Activated naive CD8-positive, alpha-beta T cell treated with anti-CD3 and anti-CD28 coated beads, Interleukin-2, amount 50 U/mL, for 24 hours (primary cell): Measurements from ENCODE around the gene IFT27.
A peak's percentile ranks its signal among the peaks of the same experiment; 100 is the strongest.
"Not testable (repeated sequence)": the region's sequence is repeated elsewhere in the genome, so short reads cannot be mapped to it uniquely, and the experiment has no call there.

Source experiments
- ATAC-seq: fragments of 150-1000 bp; cut with Tn5 transposase; one replicate; pipeline ENCODE4 v1.10.0; 2021
- DNase-seq: peaks from one replicate; pipeline ENCODE4 v3.0.0; 2021
- H3K27ac Mint-ChIP-seq: one replicate; pipeline ENCODE4 v1.8.0; 2021; ENCODE audit warnings: mild to moderate bottlenecking, mixed read lengths
- H3K27me3 Mint-ChIP-seq: one replicate; pipeline ENCODE4 v1.8.0; 2021; ENCODE audit warnings: mixed read lengths
- H3K36me3 Mint-ChIP-seq: one replicate; pipeline ENCODE4 v1.8.0; 2021; ENCODE audit warnings: low read depth, mixed read lengths
- H3K4me1 Mint-ChIP-seq: one replicate; pipeline ENCODE4 v1.8.0; 2021; ENCODE audit warnings: mixed read lengths
- H3K4me3 Mint-ChIP-seq: one replicate; pipeline ENCODE4 v1.8.0; 2021; ENCODE audit warnings: mild to moderate bottlenecking, moderate library complexity, mixed read lengths
- H3K9me3 Mint-ChIP-seq: one replicate; pipeline ENCODE4 v1.8.0; 2021; ENCODE audit warnings: mixed read lengths

IFT27 gene

DNA sequence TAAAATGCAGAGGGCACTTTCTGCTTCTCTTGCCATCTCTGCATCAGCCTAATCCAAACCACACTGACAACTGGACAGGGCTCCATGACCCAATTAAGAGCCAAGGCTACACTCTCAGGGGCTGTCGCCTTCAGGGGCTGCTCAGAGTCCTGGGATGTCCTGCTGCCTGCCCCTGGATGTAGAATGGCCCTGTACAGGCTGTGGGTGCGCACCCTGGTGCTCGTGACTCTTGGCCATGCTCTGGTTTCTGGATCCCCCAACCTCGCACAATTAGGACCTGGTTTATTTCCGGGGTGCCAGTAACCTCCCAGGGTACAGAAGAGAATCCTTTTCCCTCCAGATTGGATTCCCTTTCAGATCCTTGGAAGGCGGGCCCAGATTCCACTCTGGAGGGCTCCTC is 11.3 kb downstream of the IFT27 start:
- H3K27me3 Mint-ChIP-seq = no peaks in the 10 kb centered on the region
- no peak overlapping the region for H3K27ac Mint-ChIP-seq
- H3K9me3 Mint-ChIP-seq = no peaks in the 10 kb centered on the region
- no peak for ATAC-seq
- H3K36me3 Mint-ChIP-seq = peaks cover 2% of the 10 kb centered on the region
- H3K4me1 Mint-ChIP-seq = no peaks in the 10 kb centered on the region
- no peak overlapping the region for H3K4me3 Mint-ChIP-seq
- DNase-seq = no peak

DNA sequence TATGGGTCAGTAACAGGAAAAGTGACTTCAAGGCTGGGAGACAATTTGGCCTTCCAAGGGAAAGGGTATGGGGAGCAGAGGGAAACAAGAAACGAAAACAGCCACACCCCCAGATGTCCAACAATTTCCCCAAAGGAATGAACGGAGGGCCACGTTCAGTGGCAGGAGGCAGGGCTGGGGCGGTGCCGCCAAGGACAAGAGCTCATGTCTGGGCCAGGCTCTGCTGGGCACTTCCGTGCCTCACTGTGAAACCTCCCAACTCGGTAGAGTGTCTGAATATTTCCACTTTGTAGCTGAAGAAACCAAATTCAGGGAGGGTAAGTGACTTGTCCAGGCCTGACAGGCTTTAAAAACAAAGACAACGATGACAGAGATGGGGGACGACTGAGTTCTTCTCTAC is 11.9 kb downstream of the IFT27 start:
- Mint-ChIP-seq H3K4me3 (no peak overlapping the region), H3K27me3 (no peaks in the 10 kb centered on the region), H3K36me3 (peaks cover 2% of the 10 kb centered on the region), H3K4me1 (no peaks in the 10 kb centered on the region), H3K9me3 (no peaks in the 10 kb centered on the region), H3K27ac (no peak overlapping the region)
- no peak for DNase-seq
- ATAC-seq = no peak

- DNase-seq (no peak), ATAC-seq (no peak)
- no peak overlapping the region for H3K27ac Mint-ChIP-seq
- H3K4me1 Mint-ChIP-seq = no peaks in the 10 kb centered on the region
- H3K9me3 Mint-ChIP-seq = no peaks in the 10 kb centered on the region
- no peaks in the 10 kb centered on the region for H3K27me3 Mint-ChIP-seq
- H3K36me3 Mint-ChIP-seq = peaks cover 2% of the 10 kb centered on the region
- no peak overlapping the region for H3K4me3 Mint-ChIP-seq
These were observed 12.3 kb downstream of the IFT27 start for GRCh38 chr22:36763576-36763975.

DNA sequence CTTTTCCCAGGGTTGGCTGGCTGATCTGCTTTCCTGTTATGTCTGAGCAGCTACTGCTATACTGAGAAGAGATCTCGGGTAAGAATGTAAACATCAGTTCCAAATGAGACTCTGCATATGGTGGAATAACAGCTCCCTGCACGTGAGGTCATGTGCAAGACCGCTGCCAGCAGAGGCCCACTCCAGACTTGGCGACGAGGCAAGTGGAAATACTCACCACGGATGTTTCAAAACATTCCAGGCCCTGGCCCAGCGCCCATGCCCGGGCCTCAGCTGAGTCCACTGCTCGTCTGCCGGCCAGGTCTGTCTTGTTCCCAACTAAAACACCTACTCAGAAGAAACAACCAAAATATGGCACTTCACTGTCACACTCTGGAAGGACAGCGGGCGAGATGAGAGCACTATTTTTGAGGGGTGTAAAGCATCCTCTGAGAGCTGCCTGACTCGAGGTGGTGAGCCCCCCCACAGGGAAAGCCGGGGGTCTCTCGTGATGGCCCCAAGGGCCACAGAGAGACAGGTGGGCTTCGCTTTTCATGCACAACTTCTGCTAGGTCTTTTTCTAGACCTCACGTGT is 13.1 kb downstream of the IFT27 start:
- ATAC-seq (no peak), DNase-seq (no peak)
- no peaks in the 10 kb centered on the region for H3K4me1 Mint-ChIP-seq
- H3K27ac Mint-ChIP-seq = no peak overlapping the region
- no peaks in the 10 kb centered on the region for H3K9me3 Mint-ChIP-seq
- peaks cover 2% of the 10 kb centered on the region for H3K36me3 Mint-ChIP-seq
- no peaks in the 10 kb centered on the region for H3K27me3 Mint-ChIP-seq
- no peak overlapping the region for H3K4me3 Mint-ChIP-seq

GRCh38 chr22:36761553-36762240 is 14.2 kb downstream of the IFT27 start:
- Mint-ChIP-seq H3K4me3 (no peak overlapping the region), H3K27me3 (no peaks in the 10 kb centered on the region), H3K36me3 (peaks cover 2% of the 10 kb centered on the region), H3K9me3 (no peaks in the 10 kb centered on the region), H3K4me1 (no peaks in the 10 kb centered on the region), H3K27ac (no peak overlapping the region)
- DNase-seq (no peak), ATAC-seq (no peak)

- H3K4me3 Mint-ChIP-seq = no peak overlapping the region
- DNase-seq = no peak
- H3K27ac Mint-ChIP-seq = no peak overlapping the region
- ATAC-seq = no peak
- H3K36me3 Mint-ChIP-seq = peaks cover 2% of the 10 kb centered on the region
- no peaks in the 10 kb centered on the region for H3K27me3 Mint-ChIP-seq
- H3K4me1 Mint-ChIP-seq = no peaks in the 10 kb centered on the region
- H3K9me3 Mint-ChIP-seq = no peaks in the 10 kb centered on the region
These were observed 15.1 kb downstream of the IFT27 start for GRCh38 chr22:36760786-36761185.

DNA sequence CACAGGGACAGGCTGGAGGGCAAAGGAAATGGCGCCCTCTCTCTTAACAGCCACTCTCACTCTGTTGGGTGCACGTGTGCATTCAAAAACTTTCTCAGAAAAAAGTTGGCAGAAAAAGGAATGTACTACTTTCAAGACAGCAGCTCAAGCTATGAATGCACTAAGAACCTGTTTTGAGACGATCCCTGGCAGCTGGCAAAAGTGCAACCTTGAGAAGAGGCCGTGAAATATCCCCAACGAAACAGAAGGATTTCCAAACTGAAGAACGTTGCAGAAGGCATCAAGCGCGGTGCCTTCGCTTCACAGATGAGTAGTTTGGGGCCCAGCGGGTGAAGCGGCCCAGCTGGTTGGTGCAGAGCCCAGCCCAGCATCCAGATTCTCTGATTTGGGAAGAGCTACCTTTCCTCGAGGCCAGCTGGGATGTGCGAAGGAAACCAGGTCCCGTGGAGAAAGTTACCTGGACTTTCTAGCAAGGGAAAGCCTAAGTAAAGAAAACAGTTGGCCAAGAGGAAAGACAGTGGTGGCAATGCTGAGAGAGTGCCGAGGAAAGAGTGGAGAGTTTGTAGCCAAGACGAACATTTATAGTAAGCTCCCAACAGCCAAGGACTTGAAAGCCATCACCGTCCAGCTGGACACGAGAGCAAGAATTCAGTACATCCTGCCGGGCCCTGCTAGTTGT is 16.3 kb downstream of the IFT27 start:
- Mint-ChIP-seq H3K9me3 (no peaks in the 10 kb centered on the region), H3K4me1 (no peaks in the 10 kb centered on the region), H3K27me3 (peaks cover 4% of the 10 kb centered on the region), H3K4me3 (no peak overlapping the region), H3K27ac (no peak overlapping the region), H3K36me3 (peaks cover 2% of the 10 kb centered on the region)
- ATAC-seq (no peak), DNase-seq (no peak)

- DNase-seq (no peak), ATAC-seq (no peak)
- H3K36me3 Mint-ChIP-seq = peaks cover 2% of the 10 kb centered on the region
- no peaks in the 10 kb centered on the region for H3K4me1 Mint-ChIP-seq
- H3K27me3 Mint-ChIP-seq = peaks cover 4% of the 10 kb centered on the region
- no peak overlapping the region for H3K27ac Mint-ChIP-seq
- no peaks in the 10 kb centered on the region for H3K9me3 Mint-ChIP-seq
- H3K4me3 Mint-ChIP-seq = no peak overlapping the region
These were observed 17.1 kb downstream of the IFT27 start for GRCh38 chr22:36758792-36759271.

DNA sequence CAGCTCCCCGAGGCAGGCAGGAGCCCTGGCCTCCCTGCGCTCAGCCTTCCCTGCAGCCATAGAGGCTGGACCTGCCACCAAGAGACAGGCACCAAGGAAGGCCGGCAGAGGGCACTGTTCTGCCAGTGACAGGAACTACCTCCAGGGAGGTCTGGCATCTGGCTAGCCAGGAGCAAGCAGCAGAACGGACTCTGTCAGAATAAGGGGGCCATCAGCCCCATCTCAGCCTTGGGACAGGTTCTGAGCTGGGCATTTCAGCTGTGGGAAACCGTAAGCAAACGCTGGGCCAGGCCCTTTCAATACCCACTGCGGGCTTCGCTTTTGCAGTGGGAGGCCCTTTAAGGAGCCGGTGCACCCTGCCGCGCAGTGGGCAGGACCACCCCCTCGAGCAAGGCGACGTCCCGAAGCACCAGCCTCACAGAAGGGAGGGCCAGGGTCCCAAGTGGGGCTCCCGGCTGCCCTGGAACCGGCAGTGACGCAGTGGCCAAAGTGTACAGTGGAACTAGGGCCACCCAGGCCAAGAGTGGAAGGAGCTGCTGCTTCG is 18.2 kb downstream of the IFT27 start:
- peak; percentile 87 for ATAC-seq
- Mint-ChIP-seq H3K9me3 (no peaks in the 10 kb centered on the region), H3K27ac (no peak overlapping the region), H3K27me3 (peaks cover 8% of the 10 kb centered on the region), H3K36me3 (peaks cover 2% of the 10 kb centered on the region), H3K4me1 (no peaks in the 10 kb centered on the region), H3K4me3 (no peak overlapping the region)
- DNase-seq = peak; percentile 83

- ATAC-seq (no peak), DNase-seq (no peak)
- peaks cover 8% of the 10 kb centered on the region for H3K27me3 Mint-ChIP-seq
- no peak overlapping the region for H3K4me3 Mint-ChIP-seq
- H3K36me3 Mint-ChIP-seq = no peaks in the 10 kb centered on the region
- no peak overlapping the region for H3K27ac Mint-ChIP-seq
- no peaks in the 10 kb centered on the region for H3K9me3 Mint-ChIP-seq
- H3K4me1 Mint-ChIP-seq = no peaks in the 10 kb centered on the region
These were observed 18.9 kb downstream of the IFT27 start for GRCh38 chr22:36756746-36757655.

DNA sequence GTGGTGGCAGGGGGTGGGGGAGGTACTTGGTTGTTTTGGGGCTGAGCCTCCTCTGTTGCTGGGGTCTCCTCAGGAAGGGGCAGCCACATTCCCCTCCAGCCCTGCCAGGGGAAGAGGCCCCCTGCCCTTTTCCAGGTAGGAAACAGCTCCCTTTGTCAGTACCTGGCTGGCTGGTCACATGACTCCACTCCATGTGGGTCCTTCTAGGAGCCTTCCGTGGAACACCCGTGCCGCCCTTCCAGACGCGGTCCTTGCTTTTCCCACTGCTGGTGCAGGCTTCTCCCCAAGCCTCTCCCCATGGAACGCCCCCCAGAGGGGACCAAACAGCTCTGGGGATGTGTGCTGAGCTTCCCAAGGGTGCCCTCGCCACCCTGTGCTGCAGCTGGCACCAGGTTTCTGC is 19.9 kb downstream of the IFT27 start:
- ATAC-seq (no peak), DNase-seq (no peak)
- Mint-ChIP-seq H3K4me3 (no peak overlapping the region), H3K9me3 (no peaks in the 10 kb centered on the region), H3K4me1 (no peaks in the 10 kb centered on the region), H3K36me3 (no peaks in the 10 kb centered on the region), H3K27me3 (peaks cover 8% of the 10 kb centered on the region), H3K27ac (no peak overlapping the region)

DNA sequence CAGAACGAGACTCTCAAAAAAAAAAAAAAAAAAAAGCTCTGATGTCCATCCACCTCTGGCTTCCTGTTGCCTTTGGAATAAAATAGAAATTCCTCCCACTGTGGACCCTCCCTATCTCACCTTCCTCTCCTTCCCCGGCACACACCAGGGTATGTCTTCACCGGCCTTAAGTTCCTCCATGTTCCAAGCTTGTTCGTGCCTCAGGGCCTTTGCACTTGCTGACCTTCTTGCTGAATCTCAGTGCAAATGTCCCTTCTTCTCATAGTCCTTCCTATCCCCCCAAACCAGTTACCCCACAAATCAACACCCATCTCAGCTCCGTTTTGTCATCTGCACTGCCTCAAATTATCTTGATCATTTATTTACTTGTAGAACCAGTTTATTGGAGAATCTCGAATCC is 20.6 kb downstream of the IFT27 start:
- Mint-ChIP-seq H3K36me3 (no peaks in the 10 kb centered on the region), H3K27me3 (peaks cover 8% of the 10 kb centered on the region), H3K4me3 (no peak overlapping the region), H3K4me1 (no peaks in the 10 kb centered on the region), H3K27ac (no peak overlapping the region), H3K9me3 (no peaks in the 10 kb centered on the region)
- ATAC-seq (no peak), DNase-seq (no peak)

DNA sequence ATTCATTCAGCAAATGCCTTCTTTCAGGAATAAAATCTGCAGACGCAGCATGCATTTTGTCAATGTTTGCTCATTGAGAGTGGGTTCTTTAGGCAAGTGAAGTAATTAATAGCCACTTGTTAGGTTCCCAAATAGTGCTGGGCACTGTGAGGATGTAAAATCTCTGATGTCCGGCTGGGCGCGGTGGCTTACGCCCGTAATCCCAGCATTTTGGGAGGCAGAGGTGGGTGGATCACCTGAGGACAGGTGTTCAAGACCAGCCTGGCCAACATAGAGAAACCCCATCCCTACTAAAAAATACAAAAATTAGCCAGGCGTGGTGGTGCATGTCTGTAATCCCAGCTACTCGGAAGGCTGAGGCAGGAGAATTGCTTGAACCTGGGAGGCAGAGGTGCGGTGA is 21.0 kb downstream of the IFT27 start:
- H3K36me3 Mint-ChIP-seq, H3K9me3 Mint-ChIP-seq, DNase-seq, H3K27ac Mint-ChIP-seq, ATAC-seq, H3K4me1 Mint-ChIP-seq, H3K27me3 Mint-ChIP-seq, H3K4me3 Mint-ChIP-seq: not testable (repeated sequence)

DNA sequence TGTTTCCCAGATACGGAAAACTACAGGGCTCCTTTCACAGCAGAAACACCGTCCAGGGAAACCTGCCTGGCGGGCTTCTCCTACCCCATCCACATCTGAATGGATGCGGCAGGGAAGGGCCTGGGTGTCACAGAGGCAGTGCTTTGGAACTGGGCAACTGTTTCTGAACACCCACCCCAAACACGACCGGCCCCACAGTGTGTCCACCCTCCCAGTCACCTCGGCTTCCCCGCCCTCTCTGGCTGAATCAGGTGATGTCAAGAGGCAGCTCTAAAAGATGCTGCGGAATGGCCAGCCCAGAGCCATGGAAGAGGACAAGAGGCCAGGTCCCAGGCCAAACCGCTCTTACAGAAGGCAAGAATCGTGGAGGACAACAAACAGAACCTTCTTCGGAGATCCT is 22.0 kb downstream of the IFT27 start:
- Mint-ChIP-seq H3K4me3 (no peak overlapping the region), H3K36me3 (no peaks in the 10 kb centered on the region), H3K27ac (no peak overlapping the region), H3K4me1 (no peaks in the 10 kb centered on the region), H3K9me3 (no peaks in the 10 kb centered on the region), H3K27me3 (peaks cover 8% of the 10 kb centered on the region)
- ATAC-seq = no peak
- no peak for DNase-seq
